ENCODE results near the gene CLEC2A.
"Not testable (repeated sequence)": the region's sequence is repeated elsewhere in the genome, so short reads cannot be mapped to it uniquely, and the experiment has no call there.

CLEC2A gene

GRCh38 chr12:9876120-9876519 is 56.0 kb downstream of the CLEC2A start:
- DNase-seq = not testable (repeated sequence)

GRCh38 chr12:9872742-9873141 is 59.4 kb downstream of the CLEC2A start:
- DNase-seq = no peak

GRCh38 chr12:9872162-9872561 is 60.0 kb downstream of the CLEC2A start:
- no peak for DNase-seq

- DNase-seq = no peak
Measured at GRCh38 chr12:9870286-9870866, 61.8 kb downstream of the CLEC2A start.

GRCh38 chr12:9869307-9870161 is 62.6 kb downstream of the CLEC2A start, which contains the start of gene CLEC2B:
TSS of gene CLEC2B (minus strand) at chr12:9869354.
- no peak for DNase-seq

GRCh38 chr12:9868951-9869306 is 63.2 kb downstream of the CLEC2A start:
- DNase-seq = no peak

- no peak for DNase-seq
Measured at GRCh38 chr12:9868311-9868801, 63.8 kb downstream of the CLEC2A start.

GRCh38 chr12:9867531-9867930 is 64.6 kb downstream of the CLEC2A start:
- no peak for DNase-seq

GRCh38 chr12:9866860-9867269 is 65.3 kb downstream of the CLEC2A start:
- no peak for DNase-seq

- DNase-seq = no peak
Measured at GRCh38 chr12:9864913-9865675, 67.1 kb downstream of the CLEC2A start.
